Subcutaneous adipose tissue (tissue), 4 donors: ENCODE measurements around the gene ADCY7. TPM values are rescaled to one million over a fixed set of nuclear protein-coding genes. Genes with fewer than 3 reads are reported as not detected.

Source experiments
- CTCF ChIP-seq: fragments of 450-650 bp; IDR thresholded peaks from one replicate; pipeline ENCODE4 v1.5.1; 2016; ENCODE audit warnings: low read depth, mild to moderate bottlenecking, control low read depth, antibody characterized with exemption, moderate library complexity
- total RNA-seq, 4 donors: library from RNA; depleted of rRNA; stranded (reverse); fragments of >200 nt; gene quantifications; one replicate each; pipeline ENCODE4 v1.1.0, GENCODE V29; 2016

ADCY7 gene
- total RNA-seq, 4 donors from 2014 or later: 16.6 to 42.3 (median 29.1) TPM

GRCh38 chr16:50274326-50275097 is 8.2 kb downstream of the ADCY7 start:
- no peak for TF ChIP-seq CTCF

- TF ChIP-seq CTCF: no peak
Measured at GRCh38 chr16:50275098-50275415, 8.7 kb downstream of the ADCY7 start.

- no peak for TF ChIP-seq CTCF
Measured at GRCh38 chr16:50275428-50276325, 9.3 kb downstream of the ADCY7 start.

GRCh38 chr16:50276326-50276640 is 9.9 kb downstream of the ADCY7 start:
- no peak for TF ChIP-seq CTCF

- TF ChIP-seq CTCF: no peak
Measured at GRCh38 chr16:50276801-50277555, 10.6 kb downstream of the ADCY7 start.

- no peak for TF ChIP-seq CTCF
Measured at GRCh38 chr16:50278251-50278650, 11.9 kb downstream of the ADCY7 start.

GRCh38 chr16:50279504-50279865 is 13.1 kb downstream of the ADCY7 start:
- TF ChIP-seq CTCF: no peak
